Skeletal muscle satellite cell (primary cell): ENCODE results near the gene TASOR2.
A peak's percentile ranks its signal among the peaks of the same experiment; 100 is the strongest.

Experiments used
- H3K27me3 ChIP-seq: 2 replicates; pipeline ENCODE4 v1.7.0; 2013; ENCODE audit warnings: low read length; ENCODE audit not compliant: control insufficient read depth, insufficient read depth
- H3K36me3 ChIP-seq: 2 replicates; pipeline ENCODE4 v1.7.0; 2013; ENCODE audit warnings: mild to moderate bottlenecking, control low read depth, low read length; ENCODE audit not compliant: insufficient read depth
- H3K4me1 ChIP-seq: 2 replicates; pipeline ENCODE4 v1.7.0; 2013; ENCODE audit warnings: low read length; ENCODE audit not compliant: control insufficient read depth, insufficient read depth
- H3K4me2 ChIP-seq: 2 replicates; pipeline ENCODE4 v1.7.0; 2013; ENCODE audit warnings: mild to moderate bottlenecking, low read length
- H3K4me3 ChIP-seq: 2 replicates; pipeline ENCODE4 v1.7.0; 2013; ENCODE audit warnings: low read length
- H3K9ac ChIP-seq: 2 replicates; pipeline ENCODE4 v1.7.0; 2013; ENCODE audit warnings: mild to moderate bottlenecking, low read depth, low read length, moderate library complexity
- H3K9me3 ChIP-seq: replicated peaks from 2 replicates; pipeline ENCODE4 v1.7.0; 2013; ENCODE audit warnings: mild to moderate bottlenecking, control low read depth, low read length

Gene TASOR2

DNA sequence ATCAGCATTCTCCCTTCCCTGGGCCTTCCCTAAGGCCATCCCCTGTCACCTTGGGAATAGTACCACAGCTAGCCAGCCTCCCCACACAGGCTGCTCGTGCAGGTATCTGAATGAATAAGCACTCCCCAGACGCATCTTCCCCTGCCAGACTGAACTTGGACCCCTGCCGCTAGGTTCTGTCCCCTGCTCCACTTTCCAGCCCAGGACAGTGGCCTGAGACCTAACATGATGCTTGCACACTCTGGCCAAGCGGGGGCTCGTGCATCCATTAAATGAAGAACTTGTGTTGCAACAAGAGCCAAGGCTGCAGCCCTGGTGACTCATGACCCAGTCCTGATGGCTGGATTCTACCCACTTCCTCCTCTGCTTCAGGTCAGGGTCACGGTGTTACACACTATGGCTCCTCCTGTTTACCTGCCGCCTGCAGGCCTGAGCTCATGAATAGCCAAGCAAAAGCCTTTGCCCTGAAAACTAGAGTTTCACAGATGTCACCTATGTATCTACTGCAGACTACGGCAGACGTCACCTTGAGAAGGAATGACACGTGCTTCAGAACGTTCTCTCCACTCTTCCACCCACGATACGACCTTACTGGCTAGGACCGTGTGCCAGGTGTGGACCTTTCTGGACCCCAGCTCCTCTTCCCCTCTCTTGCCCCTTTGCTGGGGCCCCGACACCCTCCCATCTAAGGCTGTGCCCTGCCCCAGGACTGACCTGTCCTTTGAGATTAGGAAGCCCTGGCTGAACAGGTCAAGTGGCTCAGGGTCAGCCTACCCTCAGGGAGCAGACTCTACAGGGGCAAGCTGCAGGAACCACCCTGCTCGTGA lies 24.7 kb upstream of the TASOR2 start:
- Histone ChIP-seq H3K36me3 (no peaks in the 10 kb centered on the region), H3K9me3 (no peaks in the 10 kb centered on the region)

DNA sequence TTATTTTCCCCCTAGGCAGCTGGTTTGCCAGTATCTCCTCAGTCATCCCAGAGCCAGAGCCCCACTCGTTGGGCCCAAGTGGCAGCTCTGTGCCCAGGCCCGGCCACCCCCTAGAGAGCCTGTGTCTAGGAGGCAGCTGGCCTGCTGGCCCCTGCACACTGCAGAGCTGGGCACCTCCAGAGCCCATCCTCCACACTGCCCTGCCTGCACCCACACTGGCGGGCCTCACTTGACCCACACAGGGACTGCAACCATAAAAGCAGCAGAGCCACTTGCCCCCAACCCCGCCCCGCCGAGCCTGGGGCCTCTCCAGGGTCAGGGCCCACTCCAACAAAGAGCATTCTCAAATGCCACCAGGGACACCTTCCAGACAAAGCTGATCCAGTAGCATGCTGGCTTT lies 23.6 kb upstream of the TASOR2 start:
- H3K4me2 ChIP-seq, result no peak overlapping the region
- no peaks in the 10 kb centered on the region for H3K9me3 ChIP-seq
- H3K4me1 ChIP-seq, result peaks cover 14% of the 10 kb centered on the region
- H3K27me3 ChIP-seq, result no peaks in the 10 kb centered on the region
- H3K36me3 ChIP-seq, result no peaks in the 10 kb centered on the region
- no peak overlapping the region for H3K9ac ChIP-seq
- no peak overlapping the region for H3K4me3 ChIP-seq

More for the DNA sequence above, 24.7 kb upstream of the TASOR2 start:
- H3K4me1 ChIP-seq, result peaks cover 9% of the 10 kb centered on the region
- H3K27me3 ChIP-seq, result no peaks in the 10 kb centered on the region
- no peak overlapping the region for H3K9ac ChIP-seq
- H3K4me3 ChIP-seq, result no peak overlapping the region
- H3K4me2 ChIP-seq, result no peak overlapping the region

DNA sequence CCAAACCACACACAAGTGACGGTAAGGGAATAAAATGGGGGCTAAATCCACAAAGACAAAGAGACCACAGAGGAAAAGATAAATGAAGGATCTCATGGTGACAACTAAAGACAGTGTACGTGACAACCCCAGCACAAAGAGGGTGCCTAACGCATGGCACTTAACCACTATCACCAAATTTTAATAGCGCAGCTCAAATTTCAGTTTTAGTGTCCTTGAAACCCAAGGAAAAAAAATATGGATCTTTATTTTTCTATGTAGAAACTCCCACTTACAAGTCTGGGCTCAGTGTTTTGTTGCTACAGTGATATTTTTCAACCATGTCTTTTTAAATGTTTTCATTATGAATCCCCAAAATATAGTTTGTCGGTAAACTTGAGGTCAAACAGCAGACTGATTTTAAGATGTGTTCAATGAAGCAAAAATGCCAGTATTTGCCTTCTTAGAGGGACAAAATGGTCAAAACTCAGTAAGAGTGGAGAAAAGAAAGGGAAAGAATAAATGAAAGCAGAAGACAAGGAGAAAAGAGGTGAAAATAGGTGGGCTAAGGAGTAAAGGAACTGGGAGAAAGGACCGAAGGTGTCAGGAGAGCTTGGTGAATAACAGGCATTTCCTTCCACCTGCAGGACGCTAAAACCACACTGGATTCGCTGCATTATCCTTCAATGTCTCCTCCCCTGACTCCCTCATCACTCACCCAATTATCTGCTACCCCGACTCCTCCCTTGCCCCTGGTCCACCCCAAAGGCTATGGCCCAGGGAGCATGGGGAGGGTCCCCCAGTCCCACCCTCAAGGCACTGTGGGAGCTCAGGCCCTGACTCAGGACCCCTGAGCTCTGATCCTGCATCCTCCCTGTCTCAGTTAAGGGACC lies 21.7 kb upstream of the TASOR2 start:
- no peaks in the 10 kb centered on the region for H3K27me3 ChIP-seq
- H3K4me2 ChIP-seq, result no peak overlapping the region
- no peak overlapping the region for H3K9ac ChIP-seq
- no peaks in the 10 kb centered on the region for H3K36me3 ChIP-seq
- H3K9me3 ChIP-seq, result no peaks in the 10 kb centered on the region
- no peak overlapping the region for H3K4me3 ChIP-seq
- H3K4me1 ChIP-seq, result peaks cover 21% of the 10 kb centered on the region

DNA sequence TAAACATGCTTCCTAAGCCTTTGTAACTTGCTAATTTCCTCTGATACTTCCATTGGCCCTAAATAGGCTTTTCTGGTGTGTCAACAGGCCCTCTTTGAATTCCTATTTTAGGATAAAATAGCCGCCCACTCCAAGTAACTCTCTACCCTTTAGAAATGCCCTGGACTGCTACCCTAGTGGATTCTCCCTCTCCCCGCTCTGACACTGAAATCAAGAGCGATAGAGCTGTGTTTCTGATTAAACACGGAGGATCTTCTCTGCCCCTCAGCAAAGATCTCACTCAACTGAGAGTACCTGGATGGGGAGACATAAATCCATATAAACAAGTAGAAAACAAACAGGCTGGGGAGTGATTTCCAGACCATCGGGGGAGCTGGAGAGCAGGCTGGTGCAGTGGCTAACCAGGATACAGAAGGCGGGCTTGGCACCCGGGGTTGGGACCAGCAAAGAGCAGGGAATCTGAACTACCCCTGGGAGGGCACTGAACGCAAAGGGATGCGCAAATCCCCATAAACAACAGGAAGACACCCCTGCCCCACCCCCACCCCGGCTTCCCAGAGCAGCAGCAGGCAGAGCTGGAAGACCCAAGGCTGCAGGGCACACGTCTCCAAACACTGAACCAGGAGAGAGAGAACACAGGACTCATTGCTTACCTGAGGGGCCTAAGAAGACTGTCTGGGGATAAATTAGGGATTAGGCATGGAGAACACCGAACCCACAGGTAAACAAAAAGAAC lies 20.8 kb upstream of the TASOR2 start:
- H3K36me3 ChIP-seq, result no peaks in the 10 kb centered on the region
- H3K9ac ChIP-seq, result no peak overlapping the region
- H3K4me1 ChIP-seq, result peaks cover 21% of the 10 kb centered on the region
- no peaks in the 10 kb centered on the region for H3K9me3 ChIP-seq
- no peaks in the 10 kb centered on the region for H3K27me3 ChIP-seq
- H3K4me2 ChIP-seq, result no peak overlapping the region
- H3K4me3 ChIP-seq, result no peak overlapping the region

DNA sequence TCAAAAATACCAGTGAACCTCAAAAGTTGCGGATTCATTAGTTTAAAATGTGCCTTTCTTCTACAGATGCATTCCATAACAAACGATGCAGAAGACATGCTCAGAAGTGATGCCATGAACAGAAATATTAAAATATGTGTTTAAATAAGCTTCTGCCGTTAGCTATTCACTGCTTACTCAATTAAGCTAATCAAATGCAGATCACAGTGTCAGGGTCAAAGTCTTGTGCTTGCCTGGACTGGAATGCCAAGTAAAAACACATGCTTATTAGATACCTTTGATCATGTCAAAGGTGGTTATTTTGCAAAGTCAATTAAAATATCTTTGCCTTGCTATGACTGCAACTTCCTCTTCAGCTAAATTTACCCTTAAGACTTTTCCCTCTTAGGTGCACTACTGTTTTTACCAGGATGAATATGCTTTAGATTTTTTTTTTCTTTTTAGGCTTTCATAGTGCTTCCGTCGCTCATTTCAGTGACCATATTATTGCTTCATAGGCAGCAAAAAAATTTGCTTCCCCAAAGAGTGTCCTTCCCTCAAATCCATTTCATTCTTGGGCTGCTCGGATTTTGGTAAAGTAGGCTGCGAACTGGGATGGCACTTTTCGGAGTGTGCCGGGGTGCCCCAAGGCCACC lies 19.1 kb upstream of the TASOR2 start:
- peaks cover 6% of the 10 kb centered on the region for H3K27me3 ChIP-seq
- H3K4me3 ChIP-seq, result peak overlapping the region; percentile 80
- peaks cover 12% of the 10 kb centered on the region for H3K4me1 ChIP-seq
- H3K36me3 ChIP-seq, result no peaks in the 10 kb centered on the region
- peak overlapping the region; percentile 76 for H3K9ac ChIP-seq
- peak overlapping the region; percentile 83 for H3K4me2 ChIP-seq
- H3K9me3 ChIP-seq, result no peaks in the 10 kb centered on the region

DNA sequence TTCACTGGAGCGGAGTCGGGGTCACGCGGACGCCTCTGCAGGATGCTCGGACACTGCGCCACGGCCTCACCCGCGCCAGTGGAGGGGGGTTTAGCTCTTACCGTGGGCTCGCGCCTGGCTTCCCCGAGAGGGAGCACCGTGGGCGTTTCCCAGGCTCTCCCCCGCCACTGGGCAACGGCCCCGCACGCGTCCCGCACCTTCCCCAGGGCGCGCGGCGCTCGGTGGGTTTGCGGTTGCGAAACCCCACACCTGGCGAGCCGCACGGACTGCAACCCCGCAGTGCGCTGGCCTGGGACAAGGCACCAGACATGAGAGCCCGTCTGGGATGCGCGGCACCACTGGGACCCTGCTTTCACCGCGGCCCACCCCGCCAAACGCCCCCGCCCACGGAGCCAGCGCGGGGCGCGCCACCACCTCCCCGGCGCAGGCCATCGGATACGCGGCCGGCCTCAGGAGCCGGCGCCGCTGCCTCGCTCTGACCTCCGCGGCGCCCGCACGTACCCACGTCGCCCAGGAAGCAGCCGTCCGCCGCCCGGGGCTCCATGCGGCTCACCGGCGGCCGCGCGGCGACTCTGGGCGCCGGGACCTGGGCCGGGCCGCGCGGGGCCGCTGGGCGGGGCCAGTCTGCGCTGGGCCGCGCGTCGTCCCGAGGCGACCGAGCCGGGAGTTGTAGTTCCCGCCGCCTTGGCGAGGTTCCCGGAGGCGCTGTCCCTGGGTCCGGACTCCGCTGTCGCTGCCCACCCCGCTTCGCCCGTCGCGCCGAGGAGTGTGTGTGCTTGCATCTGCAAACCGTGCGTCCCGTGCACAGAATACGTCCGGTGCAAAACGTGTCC lies 18.4 kb upstream of the TASOR2 start, which contains the start of gene ASB13:
TSS of gene ASB13 (minus strand) at position 588 of the 833 bp plus-strand sequence. CDS start at position 544, 44 bp downstream.
- Histone ChIP-seq H3K9me3 (no peaks in the 10 kb centered on the region), H3K36me3 (no peaks in the 10 kb centered on the region), H3K4me3 (peak within 1 kb of the TSS; percentile 80), H3K9ac (peak within 1 kb of the TSS; percentile 76), H3K27me3 (peaks cover 9% of the 10 kb centered on the region), H3K4me1 (peaks cover 12% of the 10 kb centered on the region), H3K4me2 (peak within 1 kb of the TSS; percentile 83)

DNA sequence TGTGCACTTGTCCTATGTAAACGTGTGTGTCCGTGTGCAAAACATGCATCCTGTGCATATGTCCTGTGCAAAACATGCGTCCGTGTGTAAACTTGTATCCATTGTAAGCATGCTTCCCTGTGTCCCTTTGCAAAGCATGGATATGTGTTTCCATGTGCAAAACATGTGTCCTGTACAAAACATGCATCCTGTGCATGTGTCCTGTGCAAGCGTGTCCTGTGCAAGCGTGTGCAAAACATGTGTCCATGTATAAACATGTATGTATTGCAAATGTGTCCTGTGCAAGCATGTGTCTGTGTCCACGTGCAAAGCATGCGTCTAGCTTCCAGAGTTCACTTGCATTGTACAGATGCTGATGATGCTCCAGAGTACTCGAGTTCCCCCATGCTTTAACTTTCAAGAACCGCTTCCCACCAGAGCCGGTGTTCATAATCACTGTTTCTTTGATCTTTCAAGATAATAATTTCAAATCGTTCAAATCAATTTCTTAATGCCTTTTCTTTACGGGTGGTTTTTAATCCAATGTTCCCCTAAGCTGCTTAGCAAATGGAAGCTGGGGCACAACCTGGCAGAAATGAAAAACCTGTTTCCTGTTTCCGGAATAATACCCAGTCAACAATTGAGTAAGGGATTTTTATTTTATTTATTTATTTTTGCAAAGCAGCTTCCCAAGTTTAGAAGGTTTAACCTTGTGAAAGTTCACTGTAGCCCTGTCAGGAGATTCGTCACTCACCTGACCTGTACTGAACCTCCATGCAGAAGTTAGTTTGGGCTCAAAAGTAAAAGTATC lies 17.6 kb upstream of the TASOR2 start:
- Histone ChIP-seq H3K4me3 (peak overlapping the region; percentile 80), H3K9me3 (no peaks in the 10 kb centered on the region), H3K27me3 (peaks cover 11% of the 10 kb centered on the region), H3K4me1 (peaks cover 12% of the 10 kb centered on the region), H3K4me2 (peak overlapping the region; percentile 83), H3K9ac (no peak overlapping the region), H3K36me3 (no peaks in the 10 kb centered on the region)

DNA sequence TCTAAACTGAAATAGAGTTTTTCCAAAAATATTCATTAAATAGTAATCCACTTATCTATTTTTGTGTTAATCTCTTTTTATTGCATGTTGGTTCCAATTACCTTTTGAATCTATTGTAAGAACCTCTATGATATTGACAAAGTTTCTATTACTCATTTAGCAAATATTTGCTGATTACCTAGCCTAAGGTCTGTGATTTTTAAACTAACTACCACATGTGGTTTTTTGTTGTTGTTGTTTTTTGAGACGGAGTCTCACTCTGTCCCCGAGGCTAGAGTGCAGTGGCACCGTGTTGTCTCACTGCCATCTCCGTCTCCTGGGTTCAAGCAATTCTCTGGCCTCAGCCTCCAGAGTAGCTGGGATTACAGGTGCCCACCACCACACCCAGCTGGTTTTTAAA lies 16.2 kb upstream of the TASOR2 start:
- Histone ChIP-seq H3K4me2 (no peak overlapping the region), H3K9me3 (no peaks in the 10 kb centered on the region), H3K9ac (no peak overlapping the region), H3K36me3 (no peaks in the 10 kb centered on the region), H3K27me3 (peaks cover 15% of the 10 kb centered on the region), H3K4me3 (no peak overlapping the region), H3K4me1 (peaks cover 12% of the 10 kb centered on the region)

DNA sequence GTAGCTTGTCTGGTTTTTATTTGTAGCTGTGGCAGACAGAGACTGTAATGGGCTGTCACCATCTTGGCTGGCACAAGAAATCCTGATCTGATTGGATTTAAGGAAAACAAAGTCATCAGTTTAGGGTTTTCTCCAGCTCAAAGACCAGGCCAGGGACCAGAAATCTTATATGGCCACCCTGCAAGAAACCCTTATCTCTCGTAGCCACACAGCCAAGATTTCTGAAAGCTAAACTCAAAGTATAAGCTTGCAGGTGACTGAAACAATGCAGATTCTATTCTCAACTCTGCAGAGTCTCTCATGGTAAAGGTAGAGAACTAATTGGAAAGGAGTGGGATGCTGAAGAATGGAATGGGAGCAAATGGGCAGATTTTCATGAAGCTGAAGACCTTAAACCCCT lies 15.0 kb upstream of the TASOR2 start:
- Histone ChIP-seq H3K27me3 (peaks cover 15% of the 10 kb centered on the region), H3K4me1 (peaks cover 12% of the 10 kb centered on the region), H3K9ac (no peak overlapping the region), H3K9me3 (no peaks in the 10 kb centered on the region), H3K36me3 (no peaks in the 10 kb centered on the region), H3K4me3 (no peak overlapping the region), H3K4me2 (no peak overlapping the region)
